Cardiac septum (tissue), 1 donor: ENCODE results near the gene PCSK1N. TPM values are rescaled to one million over a fixed set of nuclear protein-coding genes. Genes with fewer than 3 reads are reported as not detected.
"Not testable (repeated sequence)": the region's sequence is repeated elsewhere in the genome, so short reads cannot be mapped to it uniquely, and the experiment has no call there.

Source experiments
- DNase-seq: peaks from one replicate; pipeline ENCODE4 v3.0.0-alpha.2; 2020; ENCODE audit warnings: low spot score
- intact Hi-C: fragments of 100-400 bp; cut with DNase I; formaldehyde crosslinking; loops from one replicate; pipeline ENCODE4 v1.14.0; 2022
- total RNA-seq: library from RNA; stranded (reverse); fragmentation: NEBNext Ultra II Directional; extraction: Animal tissue kit (Norgen Biotek cat#: 25700); gene quantifications from one replicate; pipeline ENCODE4 v1.2.1, GENCODE V29; 2021
- donor health status: DM: no; HTN: no; CAD: no.

The PCSK1N gene
- total RNA-seq, 1 donor from 2014 or later = 4.1 TPM

DNA sequence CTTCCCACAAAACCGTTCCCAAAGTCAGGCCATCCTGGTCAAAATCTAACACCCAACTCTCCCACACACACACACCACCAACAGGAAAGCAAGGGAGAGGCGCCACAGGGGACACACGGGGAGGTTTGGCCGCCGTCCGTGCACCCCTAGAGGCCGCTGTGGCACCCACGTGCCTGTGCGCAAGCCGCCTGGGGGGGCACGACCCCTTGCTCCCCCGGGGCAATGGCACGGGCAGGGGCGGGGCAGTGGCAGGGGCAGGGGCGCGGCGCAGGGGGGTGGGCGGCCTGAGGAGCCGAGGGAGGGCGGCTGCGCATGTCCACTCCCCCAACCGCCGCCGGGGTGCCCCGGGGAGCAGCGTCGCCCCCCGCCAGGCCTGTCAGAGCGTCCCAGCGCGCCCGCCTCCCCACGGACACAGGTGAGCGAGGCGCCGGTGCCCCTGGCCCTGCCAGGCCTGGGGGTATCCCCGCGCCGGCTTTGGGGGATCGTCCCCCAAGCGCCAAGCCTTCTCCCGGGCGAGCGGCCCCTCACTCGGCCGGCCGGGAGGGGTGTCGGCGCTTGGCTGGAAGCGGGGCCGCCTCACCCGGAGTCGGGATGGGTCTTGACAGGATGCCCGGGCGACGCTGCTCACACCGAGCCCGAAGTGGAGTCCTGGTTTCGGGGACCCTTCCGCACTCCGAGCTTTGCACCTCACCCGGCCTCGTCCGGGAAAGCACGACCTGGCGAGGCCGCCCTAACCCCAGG is 9.1 kb downstream of the PCSK1N start, which contains the start of gene ERAS:
TSS of gene ERAS (plus strand) at position 379 of the 741 bp plus-strand sequence. CDS start 2,611 bp downstream, outside the sequence.
- peak; percentile 36 for DNase-seq
- intact Hi-C loops = no loop called here

DNA sequence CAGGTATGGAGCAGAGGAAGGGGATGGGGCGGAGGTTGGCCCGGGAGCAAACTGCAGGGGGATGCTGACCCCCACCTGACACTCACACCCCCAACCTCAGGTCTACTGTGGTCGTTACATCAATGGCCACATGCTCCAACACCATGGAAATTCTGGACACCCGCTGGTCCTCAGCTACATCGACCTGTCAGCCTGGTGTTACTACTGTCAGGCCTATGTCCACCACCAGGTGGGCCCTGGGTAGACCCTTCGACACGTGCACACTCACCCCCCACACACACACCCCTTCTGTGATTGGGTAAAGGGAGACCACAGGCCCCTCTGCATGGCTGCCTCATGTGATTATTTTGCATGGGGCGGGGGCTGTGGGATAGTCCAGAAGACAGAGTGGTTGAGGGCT is 11.3 kb downstream of the PCSK1N start:
- peak; percentile 58 for DNase-seq
- intact Hi-C loops = no loop called here

DNA sequence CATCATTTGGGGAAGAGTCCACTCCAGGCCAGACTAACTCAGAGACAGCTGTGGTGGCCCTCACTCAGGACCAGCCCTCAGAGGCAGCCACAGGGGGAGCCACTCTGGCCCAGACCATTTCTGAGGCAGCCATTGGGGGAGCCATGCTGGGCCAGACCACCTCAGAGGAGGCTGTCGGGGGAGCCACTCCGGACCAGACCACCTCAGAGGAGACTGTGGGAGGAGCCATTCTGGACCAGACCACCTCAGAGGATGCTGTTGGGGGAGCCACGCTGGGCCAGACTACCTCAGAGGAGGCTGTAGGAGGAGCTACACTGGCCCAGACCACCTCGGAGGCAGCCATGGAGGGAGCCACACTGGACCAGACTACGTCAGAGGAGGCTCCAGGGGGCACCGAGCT is 12.4 kb downstream of the PCSK1N start:
- no peak for DNase-seq
- intact Hi-C loops = no loop called here

DNA sequence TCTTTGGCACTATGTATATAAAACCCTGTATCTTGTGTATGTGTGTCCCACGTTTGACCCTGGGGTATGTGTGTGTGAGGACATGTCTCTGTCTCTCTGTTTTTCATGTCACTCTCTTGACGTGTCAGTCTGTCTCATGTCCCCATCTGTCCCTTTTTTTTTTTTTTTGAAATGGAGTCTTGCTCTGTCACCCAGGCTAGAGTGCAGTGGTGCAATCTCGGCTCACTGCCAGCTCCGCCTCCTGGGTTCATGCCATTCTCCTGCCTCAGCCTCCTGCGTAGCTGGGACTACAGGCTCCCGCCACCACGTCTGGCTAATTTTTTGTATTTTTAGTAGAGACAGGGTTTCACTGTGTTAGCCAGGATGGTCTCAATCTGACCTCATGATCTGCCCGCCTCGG is 16.0 kb downstream of the PCSK1N start:
- DNase-seq, intact Hi-C loops: not testable (repeated sequence)

DNA sequence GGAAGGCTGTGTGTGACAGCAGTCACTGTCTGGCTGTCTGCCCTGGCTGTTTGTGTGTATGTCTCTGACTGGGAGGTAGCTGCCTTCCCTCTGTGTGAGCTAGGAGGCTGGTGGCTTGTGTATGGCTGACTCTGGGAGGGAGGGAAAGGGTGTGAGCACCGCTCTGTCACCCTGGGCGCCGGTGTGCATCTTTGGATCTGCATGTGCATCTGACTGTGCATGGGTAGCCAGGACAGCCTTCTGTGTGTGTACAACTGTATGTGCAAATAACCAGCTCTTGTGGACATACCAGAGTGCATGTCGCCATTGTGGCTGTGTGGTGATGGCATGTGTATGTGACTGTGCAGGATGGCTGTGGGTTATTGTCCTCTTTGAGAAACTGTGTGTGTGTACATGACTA is 16.5 kb downstream of the PCSK1N start:
- intact Hi-C loops = no loop called here
- no peak for DNase-seq

- intact Hi-C loops = no loop called here
- no peak for DNase-seq
These were observed 17.3 kb downstream of the PCSK1N start for GRCh38 chrX:48818098-48818497.

- no peak for DNase-seq
- intact Hi-C loops = no loop called here
These were observed 19.2 kb downstream of the PCSK1N start for GRCh38 chrX:48816014-48816810.

DNA sequence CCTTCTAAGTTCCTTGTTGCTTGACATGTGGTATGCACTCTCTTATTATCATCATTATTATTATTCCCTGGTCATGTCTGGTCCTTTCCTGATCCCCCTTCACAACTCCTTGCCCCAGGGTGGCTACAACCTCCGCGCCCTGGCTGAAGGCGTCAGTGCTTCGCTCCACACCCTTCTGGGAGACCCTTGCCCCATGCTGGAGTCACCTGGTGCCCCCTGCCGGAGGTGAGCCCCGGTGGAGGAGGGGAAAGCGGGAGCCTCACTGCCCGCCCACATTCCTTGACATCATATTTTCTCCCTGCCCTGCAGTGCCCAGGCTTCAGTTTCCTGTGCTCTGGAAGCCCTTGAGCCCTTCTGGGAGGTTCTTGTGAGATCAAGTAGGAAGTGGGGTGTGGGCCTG is 20.1 kb downstream of the PCSK1N start:
- intact Hi-C loops = no loop called here
- no peak for DNase-seq

- intact Hi-C loops = no loop called here
- DNase-seq = no peak
These were observed 20.7 kb downstream of the PCSK1N start for GRCh38 chrX:48814722-48815121.

GRCh38 chrX:48813644-48814043 is 21.8 kb downstream of the PCSK1N start:
- intact Hi-C loops = no loop called here
- no peak for DNase-seq

- intact Hi-C loops = loop anchor here (10.0 kb wide), 1 partner anchor 111 kb away; the partner anchor contains the start of gene SUV39H1
These were observed 29.3 kb downstream of the PCSK1N start for GRCh38 chrX:48806081-48806480.

GRCh38 chrX:48802905-48803200 is 32.6 kb downstream of the PCSK1N start:
- DNase-seq = no peak
- intact Hi-C loops = loop anchor here (5.0 to 10.0 kb wide), 4 partner anchors 66 to 239 kb away; partner anchors contain the start of genes SUV39H1 and TFE3

More at GRCh38 chrX:48806081-48806480, 29.3 kb downstream of the PCSK1N start:
- DNase-seq = no peak

- intact Hi-C loops = loop anchor here (5.0 to 10.0 kb wide), 4 partner anchors 65 to 240 kb away; partner anchors contain the start of genes SUV39H1 and TFE3
- DNase-seq = peak; percentile 85
These were observed 33.1 kb downstream of the PCSK1N start for GRCh38 chrX:48802089-48802904.

- intact Hi-C loops = loop anchor here (5.0 to 10.0 kb wide), 4 partner anchors 64 to 241 kb away; partner anchors contain the start of genes SUV39H1 and TFE3
- peak; percentile 97 for DNase-seq
These were observed 33.9 kb downstream of the PCSK1N start, which contains the start of gene HDAC6 for GRCh38 chrX:48801280-48802088. HDAC6 (plus strand) TSS chrX:48802067; CDS start chrX:48802693, 626 bp downstream.

DNA sequence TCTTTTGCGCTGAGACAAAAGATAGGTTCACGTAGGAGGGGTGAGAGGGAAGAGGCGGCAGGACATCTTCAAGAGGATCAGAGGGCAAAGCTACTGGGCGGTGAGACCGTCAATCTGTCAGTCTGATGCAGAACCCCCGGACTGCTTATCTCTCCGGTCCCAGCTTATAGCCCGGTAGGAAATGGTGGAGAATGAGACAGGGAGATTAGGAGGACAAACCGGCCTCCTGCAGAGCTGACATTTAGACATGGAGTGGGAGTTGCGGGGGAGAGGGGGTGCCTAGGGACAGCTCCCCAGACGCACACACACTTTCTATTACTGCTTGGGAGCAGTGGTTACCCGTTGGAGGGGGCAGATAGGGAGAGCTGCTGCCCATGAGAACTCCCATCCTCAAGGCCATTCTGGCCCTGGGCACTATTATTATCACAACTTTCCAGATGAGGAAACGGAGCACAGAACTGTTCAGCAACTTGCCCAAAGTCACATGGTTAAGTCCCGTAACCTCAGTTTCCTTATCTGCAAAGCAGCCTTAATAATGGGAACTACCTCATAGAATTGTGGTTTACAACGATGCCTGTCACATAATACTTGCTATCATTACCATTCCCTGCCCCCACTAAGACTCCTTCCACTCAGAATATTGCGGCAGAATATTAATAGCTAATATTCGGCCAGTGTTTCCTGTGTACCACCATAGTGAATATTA is 34.7 kb downstream of the PCSK1N start:
- intact Hi-C loops = loop anchor here (5.0 to 10.0 kb wide), 4 partner anchors 63 to 242 kb away; partner anchors contain the start of genes SUV39H1 and TFE3

GRCh38 chrX:48798318-48798717 is 37.1 kb downstream of the PCSK1N start:
- intact Hi-C loops = no loop called here
- DNase-seq = no peak

More for the DNA sequence above, 34.7 kb downstream of the PCSK1N start:
- DNase-seq = no peak

DNA sequence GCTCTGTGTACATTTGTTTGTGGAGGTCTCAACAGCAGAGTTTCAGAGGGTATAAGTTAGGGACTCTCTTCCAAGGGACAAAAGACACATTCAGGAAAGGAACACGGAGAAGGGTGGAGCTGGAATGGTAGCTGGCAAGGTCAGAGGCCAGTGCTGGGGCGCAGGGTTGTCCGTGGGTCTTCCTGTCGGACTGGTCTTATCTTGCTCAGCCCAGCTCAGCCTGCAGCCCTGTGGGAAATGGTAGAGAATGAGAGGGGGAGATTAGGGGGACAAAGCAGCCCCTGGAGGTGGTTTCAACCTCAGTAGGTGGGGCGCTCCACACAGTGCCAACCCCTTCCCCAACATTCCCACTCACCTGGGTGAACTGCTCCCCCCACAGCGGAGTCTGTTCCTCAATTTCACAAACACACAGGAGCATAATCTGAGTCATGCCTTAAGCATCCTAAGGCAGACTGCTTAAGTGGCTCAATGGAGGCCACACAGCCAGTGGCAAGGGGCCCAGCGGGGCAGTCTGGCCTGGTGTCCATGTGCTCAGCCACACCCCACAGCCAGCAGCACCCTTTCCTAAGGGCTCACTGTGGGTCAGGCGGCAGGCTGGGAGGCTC is 40.4 kb downstream of the PCSK1N start:
- intact Hi-C loops = no loop called here

More for the DNA sequence above, 40.4 kb downstream of the PCSK1N start:
- no peak for DNase-seq
